HG03457 (cell line): ENCODE measurements around the gene ADAM19.

Experiments
- ATAC-seq: cut with Tn5 transposase; IDR thresholded peaks from one replicate; pipeline ENCODE4 v1.9.1; 2021; ENCODE audit warnings: moderate number of reproducible peaks; ENCODE audit not compliant: unreplicated experiment

ADAM19 gene, protein sequence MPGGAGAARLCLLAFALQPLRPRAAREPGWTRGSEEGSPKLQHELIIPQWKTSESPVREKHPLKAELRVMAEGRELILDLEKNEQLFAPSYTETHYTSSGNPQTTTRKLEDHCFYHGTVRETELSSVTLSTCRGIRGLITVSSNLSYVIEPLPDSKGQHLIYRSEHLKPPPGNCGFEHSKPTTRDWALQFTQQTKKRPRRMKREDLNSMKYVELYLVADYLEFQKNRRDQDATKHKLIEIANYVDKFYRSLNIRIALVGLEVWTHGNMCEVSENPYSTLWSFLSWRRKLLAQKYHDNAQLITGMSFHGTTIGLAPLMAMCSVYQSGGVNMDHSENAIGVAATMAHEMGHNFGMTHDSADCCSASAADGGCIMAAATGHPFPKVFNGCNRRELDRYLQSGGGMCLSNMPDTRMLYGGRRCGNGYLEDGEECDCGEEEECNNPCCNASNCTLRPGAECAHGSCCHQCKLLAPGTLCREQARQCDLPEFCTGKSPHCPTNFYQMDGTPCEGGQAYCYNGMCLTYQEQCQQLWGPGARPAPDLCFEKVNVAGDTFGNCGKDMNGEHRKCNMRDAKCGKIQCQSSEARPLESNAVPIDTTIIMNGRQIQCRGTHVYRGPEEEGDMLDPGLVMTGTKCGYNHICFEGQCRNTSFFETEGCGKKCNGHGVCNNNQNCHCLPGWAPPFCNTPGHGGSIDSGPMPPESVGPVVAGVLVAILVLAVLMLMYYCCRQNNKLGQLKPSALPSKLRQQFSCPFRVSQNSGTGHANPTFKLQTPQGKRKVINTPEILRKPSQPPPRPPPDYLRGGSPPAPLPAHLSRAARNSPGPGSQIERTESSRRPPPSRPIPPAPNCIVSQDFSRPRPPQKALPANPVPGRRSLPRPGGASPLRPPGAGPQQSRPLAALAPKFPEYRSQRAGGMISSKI

DNA sequence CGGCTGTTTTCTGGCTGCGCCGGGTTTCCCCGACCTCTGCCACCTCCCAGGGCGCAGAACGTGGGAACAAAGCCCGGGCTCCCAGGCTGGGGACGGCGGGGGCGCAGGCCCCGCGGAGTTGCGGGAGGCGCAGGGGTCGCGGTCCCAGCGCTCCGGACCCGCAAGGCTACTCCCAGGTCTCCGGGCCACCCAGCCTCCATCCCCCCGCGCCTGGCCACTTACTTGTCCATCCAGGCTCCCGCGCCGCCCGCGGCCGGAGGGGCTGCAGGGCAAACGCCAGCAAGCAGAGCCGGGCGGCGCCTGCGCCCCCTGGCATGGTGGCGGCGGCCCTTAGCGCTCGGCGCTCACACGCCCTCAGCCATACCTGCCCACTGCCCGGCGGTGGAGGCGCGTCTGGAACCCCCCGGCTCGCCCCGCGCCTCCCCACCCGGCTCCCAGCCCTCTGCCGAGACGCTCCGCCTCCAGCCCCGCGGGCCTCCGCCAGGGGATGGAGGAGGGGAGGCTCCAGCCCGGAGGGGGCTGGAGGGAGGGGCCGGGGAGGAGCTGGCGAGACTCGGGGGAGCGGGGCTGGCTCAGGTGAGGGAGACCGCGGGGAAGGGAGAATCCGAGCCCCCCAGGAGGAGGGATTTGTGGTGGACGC, at the start of gene ADAM19:
TSS of gene ADAM19 (minus strand) at position 395 of the 640 bp plus-strand sequence. CDS start at position 316, 79 bp downstream.
- no peak for ATAC-seq

DNA sequence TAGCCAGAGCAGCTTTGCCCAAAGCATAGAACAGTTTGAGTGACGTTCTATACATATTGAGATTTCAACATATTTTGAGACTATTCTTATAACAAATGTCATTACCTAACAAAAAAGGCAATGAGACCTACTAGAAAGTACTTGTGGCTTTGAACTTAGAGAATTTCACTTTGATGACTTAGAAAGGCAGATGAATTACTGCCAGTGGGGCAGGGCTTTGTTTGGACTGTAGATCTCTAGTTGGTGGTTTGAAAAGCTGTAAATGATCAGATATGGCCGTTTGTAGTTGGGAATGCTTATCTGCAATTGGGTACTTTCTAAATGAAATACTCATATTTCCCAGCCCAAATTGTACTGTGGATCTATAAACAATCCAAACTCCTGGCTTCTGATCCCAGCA, 48.6 kb upstream of the ADAM19 start:
- no peak for ATAC-seq

DNA sequence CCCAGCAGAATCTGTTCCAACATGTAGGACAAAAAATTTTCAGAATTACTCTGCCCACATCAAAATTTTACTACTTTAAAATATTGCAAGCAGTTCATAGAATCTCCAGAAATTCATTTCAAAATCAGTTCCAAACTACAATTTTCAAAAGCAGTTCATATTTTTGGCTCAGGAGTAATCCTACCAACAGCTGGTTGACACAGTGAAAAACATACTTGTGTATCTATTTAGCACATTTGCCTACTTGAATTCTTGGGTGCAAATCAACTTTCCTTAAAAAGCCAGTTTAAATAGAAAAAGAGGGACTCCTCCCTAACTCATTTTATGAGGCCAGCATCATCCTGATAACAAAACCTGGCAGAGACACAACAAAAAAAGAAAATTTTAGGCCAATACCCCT, 45.2 kb upstream of the ADAM19 start:
- no peak for ATAC-seq

DNA sequence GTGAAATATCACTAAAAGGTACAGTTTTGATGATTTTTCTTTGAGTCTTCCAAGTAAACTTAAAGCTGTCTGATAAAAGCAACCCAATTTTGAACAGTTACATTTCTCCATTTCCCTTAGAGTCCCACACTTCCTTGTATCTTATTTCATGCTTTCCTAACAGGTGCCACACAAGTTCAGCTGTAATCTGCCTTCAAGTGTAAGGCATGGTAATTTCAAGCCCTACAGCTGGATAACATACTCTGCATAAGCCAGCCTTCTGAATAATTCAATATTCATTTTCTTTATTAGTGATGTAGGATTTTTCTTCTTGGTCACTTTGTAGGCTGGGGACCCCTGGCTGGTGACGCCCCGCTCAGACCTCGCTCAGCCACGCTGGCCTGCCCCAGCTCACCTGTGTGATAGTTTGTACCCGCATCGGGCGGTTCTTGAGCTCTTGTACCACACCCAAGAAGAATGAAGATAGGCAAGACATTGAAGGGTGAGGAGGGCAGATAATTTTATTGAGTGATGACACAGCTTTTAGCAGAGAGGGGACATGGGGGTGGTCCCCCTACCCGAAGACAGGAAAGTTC, 42.7 kb upstream of the ADAM19 start:
- no peak for ATAC-seq

DNA sequence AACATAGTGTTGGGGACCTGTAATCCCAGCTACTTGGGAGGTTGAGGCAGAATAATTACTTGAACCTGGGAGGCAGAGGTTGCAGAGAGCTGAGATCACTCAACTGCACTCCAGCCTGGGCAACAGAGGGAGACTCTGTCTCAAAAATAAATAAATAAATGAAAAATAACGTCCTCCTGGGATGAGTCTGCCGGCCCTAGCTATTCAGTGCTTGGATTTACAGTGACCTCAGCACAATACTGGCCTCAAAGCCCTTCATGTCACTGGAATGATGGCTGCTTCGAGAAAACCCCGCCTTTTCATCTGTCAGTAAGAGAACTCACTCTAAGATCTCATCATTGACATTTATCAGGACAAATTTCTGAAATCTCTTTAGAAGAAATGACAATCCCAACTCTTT, 41.2 kb upstream of the ADAM19 start:
- no peak for ATAC-seq

DNA sequence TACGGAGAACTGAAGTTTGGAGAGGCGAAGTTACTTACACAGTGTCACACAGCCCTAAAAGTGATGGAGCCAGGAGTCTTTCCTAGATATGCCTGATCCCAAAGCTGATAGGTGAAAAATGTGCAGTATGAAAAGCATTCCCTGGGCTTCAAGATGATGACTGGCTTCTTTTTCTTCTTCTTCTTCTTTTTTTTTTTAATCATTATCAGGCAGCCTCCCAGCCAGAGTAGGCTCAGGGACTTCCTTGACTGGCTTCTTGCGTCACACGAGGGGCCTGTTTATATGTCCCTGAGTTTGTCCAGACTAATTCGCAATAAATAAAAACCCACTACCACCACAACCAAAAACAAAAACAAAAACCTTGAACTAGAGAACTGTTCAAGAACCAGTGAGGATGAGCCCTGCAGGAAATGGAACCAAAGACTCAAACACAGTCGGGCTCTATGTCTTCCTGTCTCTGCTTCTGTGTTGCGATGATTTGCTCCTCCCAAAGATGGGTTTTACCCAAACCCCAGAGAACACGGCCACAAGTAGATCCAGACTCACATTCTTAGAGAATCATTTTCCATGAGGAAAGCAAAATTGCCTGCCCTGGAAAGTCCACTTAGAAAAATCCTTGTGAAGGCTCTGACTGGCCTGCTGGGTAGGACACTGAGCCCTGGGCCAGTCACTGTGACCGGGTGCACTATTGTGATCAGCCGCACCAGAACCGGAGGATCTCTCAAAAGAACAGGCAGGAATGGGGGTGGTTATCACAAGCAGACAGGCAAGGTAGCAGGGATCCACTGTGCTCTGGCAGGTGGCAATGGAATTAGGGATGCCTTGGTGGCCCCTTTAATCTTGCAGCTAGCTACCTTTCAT, 38.0 kb upstream of the ADAM19 start:
- ATAC-seq = no peak

DNA sequence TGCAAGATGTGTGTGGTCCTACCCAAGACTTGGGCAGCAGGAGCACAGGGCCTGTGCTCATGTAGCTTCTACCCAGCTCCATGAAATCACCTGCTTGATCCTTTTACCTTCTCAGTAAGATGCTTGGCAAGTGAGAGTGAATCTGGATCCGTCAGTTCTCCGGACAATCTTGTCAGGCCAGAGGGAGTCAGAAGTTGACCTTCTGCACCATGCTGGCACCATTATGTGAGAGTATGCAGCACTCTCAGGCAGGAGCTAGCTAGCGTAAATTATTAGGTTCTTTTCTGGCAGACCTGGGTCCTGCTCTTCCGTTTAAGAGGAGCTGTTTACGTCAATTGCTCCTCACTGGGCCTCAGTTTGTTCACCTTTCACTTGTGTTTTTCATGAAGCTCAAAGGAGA, 37.0 kb upstream of the ADAM19 start:
- ATAC-seq = no peak

DNA sequence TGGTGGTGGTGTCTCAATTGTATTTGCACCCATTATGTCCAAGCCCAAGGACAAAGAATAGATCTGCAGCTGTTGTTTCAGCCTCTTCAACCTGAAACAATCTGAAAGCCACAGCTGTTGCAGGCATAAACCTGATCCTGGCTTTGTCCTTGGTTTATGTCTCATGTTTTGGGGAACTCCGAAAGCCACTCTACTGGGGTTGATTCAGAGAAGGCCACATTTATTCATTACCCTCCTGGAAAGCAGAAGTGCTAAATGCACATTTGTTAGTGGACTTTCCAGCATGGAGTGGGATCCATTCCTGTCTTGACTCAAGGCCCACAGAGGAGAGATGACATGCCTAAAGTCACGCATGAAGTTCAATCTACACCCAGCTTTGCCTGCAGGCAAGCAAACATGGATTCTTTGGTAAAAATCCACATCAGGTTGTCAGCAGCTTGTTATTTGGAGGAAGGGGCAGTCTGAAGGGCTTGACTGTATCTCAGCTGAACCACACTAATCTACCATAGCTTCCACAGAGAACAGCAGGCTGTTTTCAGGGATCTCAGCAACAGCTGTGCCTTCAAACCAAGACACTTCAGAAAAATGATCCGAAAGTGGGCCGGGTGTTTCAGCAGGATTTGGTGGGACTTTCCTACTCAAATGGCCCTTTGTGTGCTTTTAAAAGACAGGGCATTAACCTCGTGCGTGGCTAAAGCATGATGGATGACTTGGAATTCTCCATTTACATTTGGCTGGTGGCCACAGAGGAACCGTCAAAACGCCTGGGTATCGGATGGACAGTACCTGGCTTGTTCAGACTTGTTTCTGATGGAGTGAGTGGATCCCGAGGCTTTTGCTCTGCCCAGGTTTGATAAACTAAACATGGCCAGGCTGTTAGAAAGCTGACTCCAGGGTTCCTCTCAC, 36.2 kb upstream of the ADAM19 start:
- ATAC-seq = no peak

DNA sequence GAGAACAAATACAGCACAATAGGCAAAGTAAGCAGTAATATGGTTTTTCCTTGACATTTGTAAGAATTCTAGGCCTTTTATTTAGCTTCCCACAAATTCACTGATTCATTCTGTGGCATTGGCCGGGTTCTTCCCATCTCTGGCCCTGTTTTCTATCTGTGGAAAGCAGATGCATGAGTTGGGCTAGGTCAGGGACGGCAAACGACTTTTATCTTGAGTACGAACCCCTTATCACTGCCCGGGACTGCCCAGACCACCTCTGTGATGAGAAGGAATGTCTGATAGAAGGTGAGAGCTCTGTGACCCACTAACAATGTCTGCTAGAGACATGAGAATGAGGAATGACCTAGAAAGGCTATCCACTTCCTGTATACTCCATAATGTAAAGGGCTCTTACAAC, 35.4 kb upstream of the ADAM19 start:
- ATAC-seq = no peak

DNA sequence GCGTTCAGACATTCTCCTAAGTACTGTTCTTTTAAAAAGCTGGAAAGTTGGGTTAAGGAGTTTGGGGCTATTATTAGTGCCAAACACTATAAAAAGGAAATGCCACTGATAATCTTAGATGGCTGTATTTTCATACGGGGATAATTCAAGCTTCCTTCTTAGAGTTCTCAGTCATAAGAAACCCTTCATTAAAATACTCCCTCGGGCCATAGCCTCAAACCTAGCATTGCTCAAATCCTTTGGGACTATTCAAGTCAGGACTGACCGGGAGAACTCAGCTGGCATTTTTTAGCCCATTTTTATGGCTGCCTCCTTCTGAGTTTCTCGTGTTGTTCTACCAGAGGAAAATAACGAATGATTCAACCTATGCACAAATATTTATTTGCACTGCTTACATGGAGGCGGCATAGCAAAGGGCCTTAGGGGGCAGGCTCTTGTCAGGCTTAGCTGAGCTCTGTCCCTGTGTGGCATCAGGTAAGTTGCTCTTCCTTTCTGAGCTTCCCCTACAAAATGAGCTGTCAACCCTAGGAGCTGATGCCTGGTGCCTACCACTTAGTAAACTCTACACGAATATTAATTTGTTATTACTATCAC, 33.5 kb upstream of the ADAM19 start:
- no peak for ATAC-seq

DNA sequence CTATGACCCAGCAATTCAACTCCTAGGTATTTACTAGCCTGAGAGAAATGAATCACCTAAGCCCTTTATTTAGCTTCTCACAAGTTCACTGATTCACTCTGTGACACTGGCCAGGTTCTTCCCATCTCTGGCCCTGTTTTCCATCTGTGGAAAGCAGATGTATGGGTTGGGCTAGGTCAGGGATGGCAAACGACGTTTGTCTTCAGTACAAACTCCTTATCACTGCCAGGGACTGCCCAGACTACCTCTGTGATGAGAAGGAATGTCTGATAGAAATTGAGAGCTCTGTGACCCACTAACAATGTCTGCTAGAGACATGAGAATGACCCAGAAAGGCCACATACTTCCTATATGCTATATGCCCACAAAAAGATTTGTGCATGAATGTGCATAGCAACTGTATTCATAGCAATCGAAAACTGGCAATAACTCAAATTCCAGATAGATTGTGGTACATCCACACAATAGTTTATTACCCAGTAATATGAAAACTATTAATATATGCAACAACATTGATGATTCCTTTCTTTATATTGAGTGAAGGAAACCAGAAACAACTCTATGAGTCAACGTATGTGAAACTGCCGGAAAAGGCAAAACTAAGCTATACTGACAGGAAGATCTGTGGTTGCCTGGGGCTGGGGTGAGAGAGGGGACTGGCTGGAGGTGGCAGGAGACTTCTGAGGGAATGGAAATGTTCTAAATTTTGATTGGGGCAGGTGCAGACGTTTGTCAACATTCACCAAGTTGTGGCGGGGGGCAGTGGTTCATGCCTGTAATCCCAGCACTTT, 32.0 kb upstream of the ADAM19 start:
- no peak for ATAC-seq

DNA sequence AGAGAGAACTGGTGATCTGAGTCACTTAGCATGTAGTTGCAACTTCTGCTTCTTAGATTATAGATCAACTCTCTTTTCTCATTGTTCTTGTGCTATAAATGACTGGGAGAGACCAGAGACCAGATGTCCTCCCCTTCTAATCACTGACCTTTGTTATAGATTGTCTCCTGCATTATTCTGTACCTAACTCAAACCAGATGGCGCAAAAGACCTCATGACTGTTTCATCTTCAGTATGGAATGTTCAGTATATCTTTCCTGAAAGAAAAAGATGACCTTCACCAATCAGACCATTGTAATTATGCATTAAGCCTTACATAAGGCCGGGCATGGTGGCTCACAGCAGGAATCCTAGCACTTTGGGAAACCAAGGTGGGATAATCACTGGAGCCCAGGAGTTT, 30.5 kb upstream of the ADAM19 start:
- ATAC-seq = no peak

DNA sequence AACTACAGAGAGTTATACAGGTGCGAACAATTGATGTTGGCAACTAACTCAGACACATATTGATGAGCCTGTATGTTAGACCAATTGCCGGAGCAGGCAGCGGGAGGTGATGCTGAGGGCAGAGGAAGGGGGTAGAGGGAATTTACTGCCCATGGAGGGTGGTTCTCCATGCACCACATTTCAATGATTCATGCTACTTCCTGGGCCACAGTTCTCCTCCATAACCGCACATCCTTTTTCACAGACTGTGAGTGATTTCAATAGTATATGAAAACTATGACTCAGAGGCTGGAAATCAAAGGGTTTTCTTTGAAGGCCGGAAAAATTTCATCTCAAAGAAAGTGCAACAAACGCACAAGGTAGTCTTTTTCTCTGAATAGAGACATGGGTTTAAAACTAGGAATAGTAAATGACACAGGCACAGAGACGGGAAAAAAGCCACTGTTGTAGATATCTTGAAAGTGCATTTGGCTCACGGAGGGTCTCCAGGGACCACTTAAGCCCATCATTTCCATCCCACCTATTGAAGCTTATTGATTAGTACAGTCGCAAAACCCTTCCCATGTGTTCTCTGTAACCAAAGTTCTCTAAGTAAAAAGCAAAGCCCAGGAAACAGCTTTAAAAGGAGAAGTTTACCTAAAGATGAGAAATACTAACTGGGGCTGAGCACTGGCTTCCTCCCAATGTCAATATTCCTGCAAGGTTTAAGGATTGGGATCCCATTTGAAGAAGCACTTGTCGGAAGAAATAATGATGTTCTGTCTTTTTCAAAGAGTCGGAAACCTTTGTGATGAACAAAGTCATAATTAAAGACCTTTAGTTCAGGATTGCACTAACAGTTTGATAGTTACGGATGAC, 28.0 kb upstream of the ADAM19 start:
- no peak for ATAC-seq

DNA sequence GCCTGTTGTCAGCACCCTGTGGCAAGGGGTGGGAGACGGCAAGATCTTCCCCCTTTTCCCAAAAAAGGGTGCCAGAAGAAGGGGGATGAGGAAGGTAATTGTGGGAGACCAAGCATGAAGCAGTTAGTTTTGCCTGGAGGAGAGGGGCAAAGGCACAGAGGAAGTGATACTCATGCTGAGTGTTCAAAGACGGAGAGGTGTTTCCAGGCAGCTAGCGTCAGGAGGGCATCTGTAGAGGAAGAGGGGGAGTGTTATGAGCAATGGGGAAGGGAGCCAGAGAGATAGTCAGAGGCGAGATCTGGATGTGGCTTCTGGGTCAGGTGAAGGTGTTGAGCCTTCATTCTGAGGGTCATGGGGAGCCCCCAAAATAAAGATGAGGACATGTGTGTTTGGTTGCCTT, 26.9 kb upstream of the ADAM19 start:
- peak; percentile 46 for ATAC-seq

DNA sequence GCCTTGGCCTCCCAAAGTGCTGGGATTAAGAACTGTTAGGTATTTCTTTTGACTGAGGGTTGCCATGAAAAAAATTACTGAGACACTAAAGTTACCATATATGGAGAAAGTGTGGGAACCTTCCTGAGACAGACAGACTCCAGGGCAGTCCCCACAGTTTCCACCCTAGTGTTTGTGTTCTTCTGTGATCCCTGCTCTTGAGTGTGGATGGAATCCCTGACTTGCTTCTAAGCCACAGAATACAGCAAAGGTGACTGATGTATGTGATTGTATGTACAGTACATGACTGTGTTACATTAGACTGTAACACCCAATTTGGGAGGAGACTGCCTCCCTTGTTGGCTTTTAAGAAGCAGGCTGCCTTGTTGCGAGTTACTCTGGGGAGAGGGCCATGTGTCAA, 24.7 kb upstream of the ADAM19 start:
- ATAC-seq = no peak

DNA sequence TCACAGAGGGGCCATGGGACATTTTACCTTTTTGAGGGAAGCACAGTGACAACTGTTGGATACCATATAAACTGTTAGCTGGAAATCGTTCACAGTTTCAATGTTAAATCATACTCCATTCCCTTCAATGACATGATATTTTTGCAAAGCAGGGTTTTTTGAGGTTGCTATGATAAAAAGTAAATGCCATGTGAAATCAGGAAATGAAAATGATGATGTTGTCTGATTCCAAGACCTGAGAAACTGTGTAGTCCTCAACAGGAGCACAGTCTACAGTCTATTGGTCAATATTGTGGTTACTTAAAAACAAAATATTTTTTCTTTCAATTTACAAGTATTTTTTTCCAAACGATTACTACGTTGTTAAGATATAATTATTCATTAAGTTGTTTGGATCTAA, 24.0 kb upstream of the ADAM19 start:
- no peak for ATAC-seq

DNA sequence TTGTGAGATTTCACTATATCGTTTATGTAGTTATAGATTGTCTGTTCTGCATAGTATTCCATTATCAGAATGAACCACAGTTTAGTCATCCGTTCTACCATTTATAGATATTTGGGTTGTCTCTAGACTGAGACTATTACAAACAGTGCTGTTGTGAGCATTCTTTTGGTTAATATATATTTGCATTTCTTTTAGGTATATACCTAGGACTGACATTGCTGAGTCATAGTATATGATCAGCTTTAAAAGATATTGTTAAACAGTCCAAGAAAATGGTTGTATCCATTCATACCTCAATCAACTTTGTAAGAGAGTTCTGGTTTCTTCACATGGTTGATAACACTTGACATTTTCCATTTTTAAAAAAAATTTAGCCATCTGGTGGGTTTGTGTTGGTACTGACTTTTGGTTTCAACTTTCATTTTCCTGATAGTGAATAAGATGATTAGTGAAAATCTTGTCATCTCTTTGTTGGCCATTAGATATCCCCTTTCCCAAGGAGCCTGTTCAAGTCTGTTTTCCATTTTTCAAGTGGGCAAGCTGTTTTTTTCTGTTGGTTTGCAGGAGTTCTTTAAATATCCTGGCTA, 22.9 kb upstream of the ADAM19 start:
- ATAC-seq = no peak
